Mucosa of descending colon (tissue), 3 donors: ENCODE measurements around the gene FPGS. TPM values are rescaled to one million over a fixed set of nuclear protein-coding genes. Genes with fewer than 3 reads are reported as not detected.

Experiments
- ATAC-seq: fragments of 200-7000 bp; cut with Tn5 transposase; one replicate; pipeline ENCODE4 v1.9.1; 2020; ENCODE audit warnings: mild to moderate bottlenecking, moderate library complexity
- DNase-seq, 3 donors: peaks; one replicate each; pipeline ENCODE4 v3.0.0-alpha.2; 2020
- H3K36me3 ChIP-seq: fragments of 200-600 bp; one replicate; pipeline ENCODE4 v1.8.0; 2021; ENCODE audit warnings: low read depth, mild to moderate bottlenecking
- H3K4me1 ChIP-seq: fragments of 200-600 bp; one replicate; pipeline ENCODE4 v1.8.0; 2021; ENCODE audit warnings: low read depth, mild to moderate bottlenecking
- H3K4me3 ChIP-seq: fragments of 200-600 bp; one replicate; pipeline ENCODE4 v1.8.0; 2021; ENCODE audit warnings: mild to moderate bottlenecking
- H3K9me3 ChIP-seq: fragments of 200-600 bp; one replicate; pipeline ENCODE4 v1.8.0; 2021; ENCODE audit warnings: mild to moderate bottlenecking
- CTCF ChIP-seq: fragments of 200-600 bp; IDR thresholded peaks from one replicate; pipeline ENCODE4 v1.8.0; 2022; ENCODE audit warnings: antibody characterized with exemption, mild to moderate bottlenecking
- intact Hi-C, 2 donors: fragments of 100-400 bp; cut with DNase I in 1 of 2; cut with micrococcal nuclease in 1 of 2; formaldehyde crosslinking; loops; one replicate each; pipeline versions ENCODE4 v1.11.0 to v1.11.1; 2022; cut with DNase I, micrococcal nuclease
- total RNA-seq, 3 donors: library from RNA; stranded (reverse); fragmentation: NEBNext Ultra II Directional in 2 of 3; extraction: Animal tissue kit (Norgen Biotek cat#: 25700) in 2 of 3; gene quantifications; one replicate each; pipeline versions ENCODE4 v1.2.1 to v1.2.4, GENCODE V29; 2021 to 2023
- donor health status: DM: no; HTN: no; CAD: no; lungs with moderate emphysema.
- donor health status: DM: no; HTN: no; CAD: no.
- donor health status: DM: no; HTN: yes; CAD: no.

FPGS gene
- total RNA-seq, 3 donors from 2014 or later = 41.0 to 46.5 (median 41.3) TPM

DNA sequence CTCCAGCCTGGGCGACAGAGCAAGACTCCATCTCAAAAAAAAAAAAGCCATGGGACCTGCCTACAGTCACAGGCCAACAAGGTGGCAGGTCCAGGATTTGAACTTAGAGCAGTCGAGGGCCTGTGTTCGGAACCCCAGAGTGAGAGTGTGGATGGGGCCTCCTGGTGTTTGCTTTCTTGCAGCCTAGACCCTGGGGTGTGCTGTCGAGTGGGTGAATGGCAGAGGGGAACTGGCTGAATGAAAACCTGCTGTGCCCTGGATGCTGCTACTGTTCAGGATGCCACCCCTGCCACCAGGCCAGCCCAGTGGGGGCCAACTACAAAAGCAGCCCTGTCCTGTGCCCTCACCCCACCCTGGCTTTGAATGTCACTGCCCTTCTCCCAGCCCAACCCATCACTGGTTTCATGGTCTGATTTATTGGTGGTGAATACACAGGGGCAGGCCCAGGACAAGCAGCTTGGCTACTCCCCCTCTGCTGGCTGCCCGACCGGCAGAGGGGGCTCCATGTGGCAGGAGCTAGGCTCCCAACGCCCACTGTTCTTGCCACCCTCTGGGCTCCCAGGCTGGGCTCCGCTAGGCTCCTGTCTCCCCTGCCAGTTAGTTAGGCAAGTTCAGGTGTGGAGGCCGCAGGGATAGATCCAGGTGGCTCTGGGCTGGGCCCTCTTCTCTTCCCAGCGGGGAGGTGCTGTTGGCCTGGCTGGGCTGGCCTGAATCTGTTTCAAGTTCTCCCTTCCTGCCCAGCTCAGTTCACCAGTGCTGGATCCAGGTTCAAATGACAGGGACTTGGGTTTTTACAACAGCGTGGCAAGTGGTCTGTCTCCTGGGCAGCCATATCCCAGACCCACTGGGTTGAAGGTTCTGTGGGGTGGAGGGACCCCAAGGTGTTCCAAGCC is 12.2 kb downstream of the FPGS start:
- DNase-seq (no peak), ATAC-seq (no peak)
- Histone ChIP-seq H3K36me3 (peaks cover 6% of the 10 kb centered on the region), H3K4me3 (no peak overlapping the region), H3K9me3 (no peaks in the 10 kb centered on the region), H3K4me1 (peaks cover 3% of the 10 kb centered on the region)
- intact Hi-C loops = no loop called here
- TF ChIP-seq CTCF = no peak

DNA sequence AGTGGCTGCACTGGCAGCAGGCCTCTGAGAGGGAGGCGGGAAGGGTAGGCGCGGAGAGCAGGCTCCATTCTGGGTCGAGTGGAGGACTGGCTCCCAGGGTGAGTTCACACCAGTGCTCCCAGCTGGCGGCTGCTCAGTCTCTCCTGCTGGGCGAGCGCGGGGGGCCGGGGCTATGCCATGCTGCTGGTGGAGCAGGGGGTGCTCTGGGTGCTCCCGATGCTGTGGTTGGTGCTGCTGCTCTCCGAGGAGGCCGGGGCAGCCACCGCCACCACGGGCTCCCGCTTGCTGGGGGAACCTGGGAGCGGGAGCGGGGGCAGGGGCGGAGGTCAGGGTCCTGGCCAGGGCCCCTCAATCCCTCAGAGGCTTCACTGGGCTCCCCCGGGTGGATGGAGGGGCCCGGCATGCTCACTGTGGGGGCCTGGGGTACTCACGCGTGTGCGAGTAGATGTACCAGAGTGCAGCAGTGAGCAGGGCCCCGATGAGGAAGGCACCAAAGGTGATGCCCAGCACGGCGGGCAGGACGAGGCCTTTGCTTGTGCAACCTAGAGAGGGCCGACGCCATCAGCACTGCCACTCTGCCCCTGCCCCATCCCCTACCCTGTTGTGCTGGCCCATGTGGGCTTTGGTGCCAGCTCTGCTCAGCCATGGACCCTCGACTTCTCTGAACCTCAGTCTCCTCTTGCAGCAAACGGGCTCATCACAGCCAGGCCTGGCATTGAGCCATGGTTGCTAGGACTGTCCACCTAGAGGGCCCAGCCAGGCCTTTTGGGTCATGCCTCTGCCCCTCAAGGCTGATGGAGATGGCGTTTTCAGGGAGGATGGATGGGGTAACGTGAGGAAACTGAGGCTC is 13.1 kb downstream of the FPGS start:
- no peak for TF ChIP-seq CTCF
- Histone ChIP-seq H3K4me3 (no peak overlapping the region), H3K4me1 (no peaks in the 10 kb centered on the region), H3K9me3 (no peaks in the 10 kb centered on the region), H3K36me3 (peaks cover 6% of the 10 kb centered on the region)
- intact Hi-C loops = no loop called here
- ATAC-seq (no peak), DNase-seq (no peak)

- Histone ChIP-seq H3K36me3 (peaks cover 6% of the 10 kb centered on the region), H3K9me3 (no peaks in the 10 kb centered on the region), H3K4me3 (no peak overlapping the region), H3K4me1 (no peaks in the 10 kb centered on the region)
- ATAC-seq (no peak), DNase-seq (no peak)
- TF ChIP-seq CTCF = no peak
- intact Hi-C loops = no loop called here
These were observed 13.7 kb downstream of the FPGS start for GRCh38 chr9:127816362-127816725.

DNA sequence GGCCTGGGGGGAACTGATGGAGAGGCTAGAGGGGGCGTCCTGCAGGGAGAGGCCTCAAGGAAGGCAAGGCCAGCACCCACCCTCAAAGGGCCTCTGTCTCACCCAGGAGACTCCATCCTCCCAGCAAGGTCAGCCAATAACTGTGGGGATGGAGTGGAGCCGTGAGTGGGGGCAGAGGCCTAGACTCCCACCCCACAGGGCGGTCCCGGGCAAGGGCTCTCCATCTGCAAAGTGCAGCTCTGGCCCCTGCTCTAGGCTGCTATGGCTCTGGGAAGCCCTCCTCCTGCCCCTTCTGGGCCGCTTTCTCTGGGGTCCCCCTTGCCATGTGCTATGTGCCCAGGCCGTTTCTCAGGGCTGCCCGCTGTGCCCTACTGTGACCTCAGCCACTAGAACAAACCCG is 14.0 kb downstream of the FPGS start:
- DNase-seq (no peak), ATAC-seq (peak; percentile 5)
- no peak for TF ChIP-seq CTCF
- Histone ChIP-seq H3K4me1 (no peaks in the 10 kb centered on the region), H3K36me3 (peaks cover 6% of the 10 kb centered on the region), H3K4me3 (no peak overlapping the region), H3K9me3 (no peaks in the 10 kb centered on the region)
- intact Hi-C loops = no loop called here

DNA sequence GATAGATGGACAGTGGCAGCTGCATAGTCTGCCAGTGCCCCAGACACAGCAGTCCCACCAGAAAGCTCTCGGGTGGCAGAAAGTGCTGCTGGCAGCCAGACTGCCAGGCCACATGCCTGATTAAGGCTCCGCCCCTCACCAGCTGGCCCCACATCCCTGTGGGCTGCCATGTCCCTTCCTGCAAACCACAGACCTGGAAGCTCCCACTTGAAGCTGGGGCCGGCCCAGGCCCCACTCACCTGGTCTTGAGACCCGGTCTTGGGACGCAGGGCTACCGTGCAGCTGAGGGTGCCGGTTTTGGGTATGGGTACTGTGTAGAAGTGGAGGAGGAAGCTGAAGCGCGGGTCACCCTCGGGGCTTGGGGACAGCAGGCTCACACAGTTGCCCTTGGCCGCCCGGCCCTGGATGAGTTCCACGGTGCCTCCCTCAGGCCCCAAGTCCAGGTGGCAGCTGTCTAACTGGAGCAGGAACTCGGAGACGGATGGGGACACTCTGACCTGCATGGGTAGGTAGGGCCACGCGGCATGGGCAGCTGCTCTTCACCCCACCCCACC is 15.3 kb downstream of the FPGS start:
- DNase-seq (no peak), ATAC-seq (peak; percentile 12)
- H3K9me3 ChIP-seq = no peaks in the 10 kb centered on the region
- H3K36me3 ChIP-seq = peaks cover 5% of the 10 kb centered on the region
- intact Hi-C loops = no loop called here
- no peaks in the 10 kb centered on the region for H3K4me1 ChIP-seq
- TF ChIP-seq CTCF = no peak
- no peak overlapping the region for H3K4me3 ChIP-seq
